NCI-H2107 treated with DMSO at 0.1 percent for 48 hours (cell line): ENCODE measurements around the gene SHISA9.
"Not testable (repeated sequence)": the region's sequence is repeated elsewhere in the genome, so short reads cannot be mapped to it uniquely, and the experiment has no call there.

Source experiments
- DNase-seq: peaks from one replicate; lab custom pipeline; 2025; ENCODE audit not compliant: unreplicated experiment; lab: John Stamatoyannopoulos, UW

The SHISA9 gene

DNA sequence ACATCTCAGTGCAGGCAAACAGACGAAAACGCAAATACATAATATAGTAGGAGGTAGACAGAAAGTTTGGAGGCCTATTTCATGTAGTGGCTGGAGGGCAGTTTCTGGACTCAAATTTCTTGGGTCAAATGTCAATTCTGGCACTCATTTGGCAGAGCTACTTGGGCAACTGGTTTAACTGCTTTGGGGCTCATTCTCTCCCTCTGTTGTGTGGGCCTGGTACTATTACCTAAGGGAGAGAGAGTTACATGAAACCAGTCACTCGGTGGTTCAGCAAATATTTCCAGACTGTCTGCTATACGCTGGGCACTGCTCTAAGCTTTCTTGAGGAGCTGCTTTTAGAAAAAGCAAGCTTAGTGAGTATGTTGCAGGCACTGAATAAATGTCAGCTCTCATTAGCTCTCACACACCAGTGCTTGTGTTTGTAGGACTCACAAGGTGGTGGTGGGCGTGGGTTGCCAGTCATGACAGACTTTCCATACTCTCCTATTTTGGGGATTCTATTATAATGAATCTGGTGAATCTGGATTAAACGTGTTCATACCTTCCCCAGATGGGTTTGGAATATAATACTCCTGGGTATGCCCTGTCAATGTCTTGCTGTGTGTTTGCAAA, 1.8 kb upstream of the SHISA9 start:
- DNase-seq, result no peak

DNA sequence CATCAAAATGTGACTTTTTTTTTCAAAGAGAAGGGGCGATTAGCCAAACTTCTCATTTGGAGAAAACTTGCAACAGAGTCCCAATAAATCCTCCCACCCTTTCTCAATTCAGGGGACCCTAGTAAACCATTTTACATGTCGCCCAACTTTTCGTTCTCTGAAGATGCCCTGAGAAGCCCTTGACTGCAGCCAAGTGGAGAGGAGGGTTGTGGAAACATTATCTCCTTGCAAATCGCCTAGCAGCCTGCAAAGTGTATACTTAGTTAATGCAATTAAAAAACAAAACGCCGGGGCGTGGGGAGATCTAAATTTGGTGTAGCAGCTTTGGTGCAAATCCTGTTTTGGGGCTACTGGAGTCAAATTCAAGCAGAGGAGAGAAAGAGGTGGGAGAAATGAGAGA, 1.2 kb upstream of the SHISA9 start:
- peak; percentile 48 for DNase-seq

- DNase-seq, result no peak
These were observed 697 bp upstream of the SHISA9 start for GRCh38 chr16:12900599-12901203.

GRCh38 chr16:12901204-12901596, 198 bp upstream of the SHISA9 start:
- peak; percentile 43 for DNase-seq

DNA sequence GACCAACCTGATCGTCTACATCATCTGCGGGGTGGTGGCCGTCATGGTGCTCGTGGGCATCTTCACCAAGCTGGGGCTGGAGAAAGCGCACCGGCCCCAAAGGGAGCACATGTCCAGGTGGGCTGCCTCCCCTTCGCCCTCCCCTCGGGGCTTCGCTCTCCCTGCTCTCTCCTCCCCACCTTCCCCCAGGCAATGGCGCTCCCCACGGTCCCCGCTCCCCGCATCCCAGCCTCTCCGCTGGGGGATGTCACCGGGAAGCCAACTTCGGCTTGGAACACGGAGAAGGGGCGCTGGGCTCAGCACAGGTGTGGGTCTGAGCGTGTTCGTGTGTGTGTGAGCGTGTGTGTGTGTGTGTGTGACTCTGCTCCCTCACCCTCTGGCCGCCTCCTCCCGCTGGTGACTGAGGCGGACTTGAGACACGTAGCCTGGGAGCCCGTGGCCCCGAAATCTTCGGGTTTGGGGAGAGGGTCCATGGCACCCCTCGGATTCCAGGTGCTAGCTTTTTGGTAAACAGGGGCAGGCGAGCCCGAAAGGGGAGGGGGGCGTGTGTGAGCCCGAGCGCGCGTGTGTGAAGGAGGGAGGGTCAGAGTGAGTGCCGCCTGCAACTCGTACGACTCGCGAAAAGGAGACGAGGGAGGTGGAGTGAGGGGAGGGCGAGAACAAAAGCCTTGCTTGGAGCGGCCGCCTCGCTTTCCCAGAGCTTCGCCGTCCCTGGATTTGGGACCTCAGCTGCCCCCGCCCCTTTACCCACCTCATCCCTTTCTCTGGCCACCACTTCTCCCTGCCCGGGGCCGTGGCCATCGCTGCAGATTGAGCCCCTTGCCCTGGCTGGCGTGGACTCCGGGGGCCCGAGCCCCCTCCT, 1.3 kb downstream of the SHISA9 start:
- DNase-seq, result no peak

DNA sequence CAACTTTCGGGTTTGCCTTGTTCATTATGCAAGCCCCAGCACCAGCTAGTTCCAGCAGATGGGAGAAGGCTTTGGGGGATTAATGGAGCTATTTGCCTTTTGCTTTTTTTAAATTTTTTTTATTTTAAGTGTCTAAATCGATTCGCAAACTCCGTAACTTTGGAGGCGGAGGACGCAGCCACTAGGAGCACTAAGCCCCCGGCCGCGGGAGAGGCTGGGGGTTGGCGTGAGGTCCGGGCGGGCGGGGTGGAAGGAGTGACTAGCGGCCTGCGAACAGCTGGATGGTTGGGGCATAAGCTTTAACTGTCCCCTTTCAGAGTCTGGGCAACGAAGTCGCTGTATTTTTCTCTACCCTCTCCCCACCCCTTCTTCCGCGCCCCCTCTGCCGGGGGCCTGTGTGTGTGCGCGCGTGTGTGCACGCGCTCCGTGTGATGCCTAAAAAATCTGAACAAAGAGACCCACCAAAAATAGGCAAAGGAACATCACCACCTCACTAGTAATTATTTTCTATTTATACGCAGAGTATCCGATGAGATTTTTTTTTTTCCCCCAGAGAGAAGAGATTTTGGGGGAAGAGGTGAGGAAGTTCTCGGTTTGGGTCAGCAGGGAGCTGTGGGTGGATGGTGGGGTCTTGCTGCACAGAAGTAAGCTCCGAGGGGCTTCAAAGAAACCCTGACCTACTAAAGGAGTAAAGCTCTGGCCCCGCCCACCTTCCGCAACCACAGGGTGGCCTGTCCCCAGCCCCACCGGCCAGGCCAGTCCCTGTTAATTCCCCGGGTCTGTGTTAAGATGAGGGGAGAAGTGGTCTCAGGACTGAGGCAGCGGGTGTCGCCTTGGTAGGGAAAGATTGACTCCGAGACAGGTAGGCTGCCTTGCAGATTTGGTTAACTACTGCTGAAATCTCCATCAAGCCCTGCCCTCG, 2.3 kb downstream of the SHISA9 start:
- no peak for DNase-seq

DNA sequence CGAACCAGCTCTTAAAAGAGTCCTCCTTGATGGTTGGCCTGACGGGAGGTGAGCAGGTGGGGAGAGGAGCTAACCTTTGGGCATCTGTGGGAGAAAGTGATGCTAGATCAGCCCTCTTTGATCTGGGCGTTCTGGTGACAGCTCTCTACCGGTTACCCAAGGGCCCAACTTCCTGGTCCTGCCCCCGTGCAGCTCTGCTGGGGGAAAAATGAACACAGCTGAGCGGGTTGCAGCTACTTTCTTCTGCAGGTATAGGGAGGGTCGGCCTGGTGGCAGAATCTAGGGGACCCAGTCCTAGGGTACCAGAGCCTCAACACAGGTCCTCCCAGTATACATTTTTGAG, 2.9 kb downstream of the SHISA9 start:
- no peak for DNase-seq

DNA sequence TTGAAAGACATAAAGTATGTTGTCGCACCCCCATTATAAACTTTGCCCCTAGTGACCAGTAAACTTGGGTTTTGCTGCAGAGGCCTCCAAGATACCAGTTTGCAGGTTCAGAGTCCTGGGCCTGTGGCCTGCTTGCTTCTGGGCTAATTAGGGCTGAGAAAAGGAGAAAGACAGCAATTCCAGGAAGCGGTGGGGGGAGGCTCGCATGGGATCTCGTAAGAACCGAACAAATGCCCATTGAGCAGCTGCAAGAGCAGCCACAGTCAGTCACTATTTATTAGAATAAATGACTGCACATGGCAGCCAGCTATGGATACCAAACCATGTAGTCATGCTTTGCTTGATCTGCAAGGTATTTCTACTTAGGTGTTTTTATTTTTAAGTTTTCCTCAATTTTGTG, 4.9 kb downstream of the SHISA9 start:
- DNase-seq, result no peak

DNA sequence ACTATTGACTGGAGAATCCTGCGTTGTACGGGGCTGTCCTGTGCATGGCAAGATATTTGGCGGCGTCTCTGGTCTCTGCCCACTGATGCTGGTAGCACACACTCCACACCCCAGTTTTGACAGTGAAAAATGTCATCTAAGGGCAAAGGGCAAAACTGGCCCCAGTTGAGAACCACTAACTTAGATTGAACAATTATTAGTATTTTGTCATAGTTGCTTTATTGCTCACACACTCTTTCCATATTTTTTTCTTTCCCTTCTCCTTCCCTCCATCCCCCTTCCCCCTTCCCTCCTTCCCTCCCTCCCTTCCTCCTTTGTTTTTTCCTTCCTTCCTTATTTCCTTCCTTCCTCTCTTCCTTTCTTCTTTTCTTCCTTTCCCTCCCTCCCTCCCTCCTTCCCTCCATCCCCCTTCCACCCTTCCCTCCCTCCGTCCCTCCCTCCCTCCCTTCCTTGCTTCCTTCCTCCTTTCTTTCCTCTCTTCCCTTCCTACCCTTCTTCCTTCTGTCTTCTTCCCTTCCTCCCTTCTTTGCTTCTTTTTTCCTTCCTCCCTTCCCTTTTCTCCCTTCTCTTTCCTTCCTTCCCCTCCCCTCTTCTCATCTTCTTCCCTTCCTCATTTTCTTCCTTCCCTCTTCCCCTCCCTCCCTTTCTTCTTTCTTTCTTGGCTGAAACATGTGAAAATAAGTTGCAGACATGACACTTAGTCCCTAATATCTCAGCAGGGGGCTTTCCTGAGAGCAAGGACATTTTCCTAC, 5.5 kb downstream of the SHISA9 start:
- DNase-seq, result no peak

DNA sequence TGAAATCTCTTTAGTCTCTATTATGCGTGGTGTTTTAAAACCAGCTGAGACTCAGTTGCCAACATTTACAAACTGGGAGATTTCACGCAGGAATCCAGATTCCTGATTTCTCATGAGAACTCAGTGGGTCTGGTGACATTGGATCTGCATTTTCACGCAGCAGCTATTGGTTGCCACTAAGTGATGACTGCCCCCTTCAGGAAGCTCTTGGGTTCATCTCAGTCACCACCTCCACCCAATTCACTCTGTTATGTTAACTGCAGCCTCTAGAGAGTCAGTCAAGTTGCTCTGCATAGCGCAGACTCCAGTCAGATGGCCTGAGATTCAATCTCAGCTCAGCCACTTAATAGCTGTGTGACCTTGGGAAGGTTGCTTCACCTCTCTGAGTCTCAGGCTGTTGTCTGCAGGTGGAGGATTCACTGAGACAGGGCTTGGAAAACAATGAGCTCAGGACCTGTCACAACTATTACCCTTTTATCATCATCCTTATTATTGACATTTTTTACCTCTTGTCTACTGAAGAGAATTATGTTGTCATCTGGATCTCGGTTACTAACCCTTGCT, 6.4 kb downstream of the SHISA9 start:
- peak; percentile 12 for DNase-seq

DNA sequence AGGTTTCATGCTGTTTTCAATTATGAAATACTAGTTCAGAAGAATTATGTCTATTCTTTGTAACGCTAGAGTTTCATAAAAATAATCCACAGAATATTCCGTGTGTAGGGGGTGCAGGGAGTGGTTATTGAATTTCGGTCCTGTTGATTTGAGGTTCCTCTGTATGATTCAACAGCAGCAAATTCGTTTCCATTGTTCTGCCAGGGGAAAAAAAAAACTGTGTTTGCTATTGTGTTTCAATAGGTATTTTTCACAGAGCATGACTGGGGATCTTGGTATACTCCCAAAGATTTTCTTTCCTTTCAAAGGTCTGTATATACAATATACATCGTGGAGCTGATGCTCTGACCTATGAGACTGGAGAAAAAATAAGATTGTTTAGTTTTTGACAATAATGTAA, 15.8 kb downstream of the SHISA9 start:
- peak; percentile 7 for DNase-seq

DNA sequence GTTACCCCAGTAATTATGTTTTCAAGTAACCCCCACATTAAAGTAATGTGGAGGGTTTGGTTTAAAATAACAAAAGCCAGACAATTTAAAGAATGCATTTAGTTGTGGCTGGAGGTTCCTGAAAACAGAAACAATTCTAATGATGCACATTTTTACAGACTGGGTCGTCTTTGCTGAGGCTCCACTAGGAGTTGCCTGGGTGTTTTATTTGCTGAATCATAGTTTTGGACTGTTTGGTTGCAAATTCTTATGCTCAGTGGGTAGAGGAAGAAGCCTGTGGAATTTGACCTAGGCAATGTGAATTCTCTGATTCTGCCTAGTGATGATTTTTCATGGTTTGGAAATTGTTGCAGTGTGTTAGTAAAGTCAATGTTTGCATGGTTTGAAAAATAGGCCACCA, 16.3 kb downstream of the SHISA9 start:
- DNase-seq, result no peak

- no peak for DNase-seq
These were observed 19.3 kb downstream of the SHISA9 start for GRCh38 chr16:12920739-12921138.

- not testable (repeated sequence) for DNase-seq
These were observed 22.2 kb downstream of the SHISA9 start for GRCh38 chr16:12923640-12924039.

- no peak for DNase-seq
These were observed 23.8 kb downstream of the SHISA9 start for GRCh38 chr16:12925026-12925800.

DNA sequence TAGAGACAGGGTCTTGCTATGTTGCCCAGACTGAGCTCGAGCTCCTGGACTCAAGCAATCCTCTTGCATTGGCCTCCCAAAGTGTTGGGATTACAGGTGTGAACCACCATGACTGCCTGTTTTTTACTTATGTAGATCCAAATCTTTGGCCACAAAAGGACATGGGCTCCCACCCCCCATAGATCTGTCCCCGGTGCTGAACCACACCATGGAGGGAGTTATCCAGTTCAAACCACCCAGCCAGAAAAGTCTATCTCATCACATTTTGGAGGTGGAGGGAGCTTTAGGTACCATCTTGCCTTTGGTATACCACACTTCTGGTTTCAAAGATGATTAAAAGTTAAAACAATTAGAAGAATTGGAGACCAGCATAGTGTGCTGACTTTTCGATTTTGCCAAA, 26.2 kb downstream of the SHISA9 start:
- DNase-seq, result no peak

- no peak for DNase-seq
These were observed 29.5 kb downstream of the SHISA9 start for GRCh38 chr16:12930881-12931280.

DNA sequence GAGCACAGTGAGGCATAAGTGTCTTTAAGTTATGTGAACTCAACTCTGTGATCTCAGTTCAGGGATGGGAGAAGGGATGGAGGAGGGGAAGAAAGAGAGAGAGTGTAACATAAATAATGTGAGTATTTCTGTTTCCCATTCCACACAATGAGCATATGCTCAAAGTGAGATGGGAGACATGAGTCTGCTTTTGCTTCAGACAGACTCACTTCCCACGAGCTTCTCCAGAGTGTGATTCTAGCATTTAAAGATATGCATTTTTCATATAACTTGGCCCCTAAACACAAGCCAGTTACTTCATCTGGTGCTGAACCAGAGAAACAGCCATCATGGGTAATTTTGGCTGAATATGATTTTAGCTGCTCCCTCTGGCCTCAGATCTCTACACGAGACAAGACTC, 35.0 kb downstream of the SHISA9 start:
- DNase-seq, result no peak

GRCh38 chr16:12941896-12942295, 40.5 kb downstream of the SHISA9 start:
- no peak for DNase-seq

DNA sequence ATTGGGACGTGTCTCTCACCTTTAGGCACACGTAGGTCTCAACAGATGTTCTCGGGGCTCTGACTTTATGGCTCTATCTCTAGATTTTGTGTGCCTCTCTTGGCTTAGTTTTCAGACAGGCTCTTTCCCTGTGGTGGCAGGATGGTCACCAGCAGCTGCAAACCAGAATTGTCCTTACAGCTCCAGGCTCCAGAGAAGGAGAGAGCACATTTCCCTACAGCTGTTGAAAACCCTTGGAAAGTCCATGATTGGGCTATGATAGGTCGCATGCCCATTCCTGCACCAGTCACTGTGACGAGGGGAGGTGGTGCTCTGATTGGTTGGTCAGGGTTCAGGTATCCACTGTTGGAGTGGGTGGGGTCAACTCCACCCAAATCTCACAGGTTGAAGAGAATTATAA, 41.5 kb downstream of the SHISA9 start:
- DNase-seq, result no peak
